Measurements from ENCODE around the gene ABLIM3. TPM values are rescaled to one million over a fixed set of nuclear protein-coding genes. Genes with fewer than 3 reads are reported as not detected.

ABLIM3 gene
- total RNA-seq, 1 donor, result 4.4 TPM

- Histone ChIP-seq H3K4me3 (ENCODE audit: low read length) (no peak overlapping the region), H3K27me3 (ENCODE audit: insufficient read depth, low read length) (no peaks in the 10 kb centered on the region), H3K9me3 (ENCODE audit: low read depth, low read length) (no peaks in the 10 kb centered on the region), H3K4me1 (ENCODE audit: insufficient read depth, low read length) (peaks cover 6% of the 10 kb centered on the region)
Observed at GRCh38 chr5:149297340-149298025, 156.2 kb downstream of the ABLIM3 start.

GRCh38 chr5:149298163-149298562, 156.9 kb downstream of the ABLIM3 start:
- no peaks in the 10 kb centered on the region for H3K27me3 ChIP-seq (ENCODE audit: insufficient read depth, low read length)
- H3K4me1 ChIP-seq (ENCODE audit: insufficient read depth, low read length), result peaks cover 6% of the 10 kb centered on the region
- no peaks in the 10 kb centered on the region for H3K9me3 ChIP-seq (ENCODE audit: low read depth, low read length)
- H3K4me3 ChIP-seq (ENCODE audit: low read length), result no peak overlapping the region

- no peaks in the 10 kb centered on the region for H3K9me3 ChIP-seq (ENCODE audit: low read depth, low read length)
- peaks cover 6% of the 10 kb centered on the region for H3K4me1 ChIP-seq (ENCODE audit: insufficient read depth, low read length)
- H3K27me3 ChIP-seq (ENCODE audit: insufficient read depth, low read length), result no peaks in the 10 kb centered on the region
- H3K4me3 ChIP-seq (ENCODE audit: low read length), result no peak overlapping the region
Observed at GRCh38 chr5:149298842-149299404, 157.6 kb downstream of the ABLIM3 start.

GRCh38 chr5:149299451-149300054, 158.3 kb downstream of the ABLIM3 start:
- Histone ChIP-seq H3K4me3 (ENCODE audit: low read length) (no peak overlapping the region), H3K27me3 (ENCODE audit: insufficient read depth, low read length) (no peaks in the 10 kb centered on the region), H3K9me3 (ENCODE audit: low read depth, low read length) (no peaks in the 10 kb centered on the region), H3K4me1 (ENCODE audit: insufficient read depth, low read length) (peaks cover 6% of the 10 kb centered on the region)

- no peaks in the 10 kb centered on the region for H3K27me3 ChIP-seq (ENCODE audit: insufficient read depth, low read length)
- peaks cover 3% of the 10 kb centered on the region for H3K4me1 ChIP-seq (ENCODE audit: insufficient read depth, low read length)
- H3K4me3 ChIP-seq (ENCODE audit: low read length), result no peak overlapping the region
- H3K9me3 ChIP-seq (ENCODE audit: low read depth, low read length), result no peaks in the 10 kb centered on the region
Observed at GRCh38 chr5:149300441-149300840, 159.1 kb downstream of the ABLIM3 start.

- Histone ChIP-seq H3K9me3 (ENCODE audit: low read depth, low read length) (no peaks in the 10 kb centered on the region), H3K4me1 (ENCODE audit: insufficient read depth, low read length) (no peaks in the 10 kb centered on the region), H3K27me3 (ENCODE audit: insufficient read depth, low read length) (no peaks in the 10 kb centered on the region), H3K4me3 (ENCODE audit: low read length) (no peak overlapping the region)
Observed at GRCh38 chr5:149301049-149301743, 159.9 kb downstream of the ABLIM3 start.

GRCh38 chr5:149301744-149302380, 160.6 kb downstream of the ABLIM3 start:
- Histone ChIP-seq H3K4me3 (ENCODE audit: low read length) (no peak overlapping the region), H3K4me1 (ENCODE audit: insufficient read depth, low read length) (no peaks in the 10 kb centered on the region), H3K9me3 (ENCODE audit: low read depth, low read length) (no peaks in the 10 kb centered on the region), H3K27me3 (ENCODE audit: insufficient read depth, low read length) (no peaks in the 10 kb centered on the region)

- Histone ChIP-seq H3K4me1 (ENCODE audit: insufficient read depth, low read length) (no peaks in the 10 kb centered on the region), H3K9me3 (ENCODE audit: low read depth, low read length) (no peaks in the 10 kb centered on the region), H3K4me3 (ENCODE audit: low read length) (no peak overlapping the region), H3K27me3 (ENCODE audit: insufficient read depth, low read length) (no peaks in the 10 kb centered on the region)
Observed at GRCh38 chr5:149302641-149303040, 161.3 kb downstream of the ABLIM3 start.

GRCh38 chr5:149303210-149303609, 161.9 kb downstream of the ABLIM3 start:
- no peaks in the 10 kb centered on the region for H3K9me3 ChIP-seq (ENCODE audit: low read depth, low read length)
- H3K4me3 ChIP-seq (ENCODE audit: low read length), result no peak overlapping the region
- no peaks in the 10 kb centered on the region for H3K4me1 ChIP-seq (ENCODE audit: insufficient read depth, low read length)
- no peaks in the 10 kb centered on the region for H3K27me3 ChIP-seq (ENCODE audit: insufficient read depth, low read length)

GRCh38 chr5:149304195-149305078, 163.1 kb downstream of the ABLIM3 start:
- Histone ChIP-seq H3K4me3 (ENCODE audit: low read length) (no peak overlapping the region), H3K27me3 (ENCODE audit: insufficient read depth, low read length) (no peaks in the 10 kb centered on the region), H3K4me1 (ENCODE audit: insufficient read depth, low read length) (no peaks in the 10 kb centered on the region), H3K9me3 (ENCODE audit: low read depth, low read length) (no peaks in the 10 kb centered on the region)

GRCh38 chr5:149309354-149309753, 168.1 kb downstream of the ABLIM3 start:
- no peaks in the 10 kb centered on the region for H3K4me1 ChIP-seq (ENCODE audit: insufficient read depth, low read length)
- H3K27me3 ChIP-seq (ENCODE audit: insufficient read depth, low read length), result no peaks in the 10 kb centered on the region
- no peak overlapping the region for H3K4me3 ChIP-seq (ENCODE audit: low read length)
- H3K9me3 ChIP-seq (ENCODE audit: low read depth, low read length), result no peaks in the 10 kb centered on the region
